Muscle layer of duodenum (tissue), 2 donors: ENCODE results near the gene HTT.

Source experiments
- H3K27ac ChIP-seq: one replicate; pipeline ENCODE4 v1.7.0; 2013; ENCODE audit warnings: mild to moderate bottlenecking, low read length
- H3K27me3 ChIP-seq: one replicate; pipeline ENCODE4 v1.7.0; 2013; ENCODE audit warnings: low read depth, mild to moderate bottlenecking, control low read depth, low read length
- H3K36me3 ChIP-seq, 2 donors: one replicate each; pipeline ENCODE4 v1.7.0; 2013; ENCODE audit warnings: low read length in 2 of 2, control low read depth in 1 of 2, mild to moderate bottlenecking in 1 of 2; ENCODE audit not compliant: insufficient read depth in 2 of 2, control insufficient read depth in 1 of 2
- H3K4me1 ChIP-seq, 2 donors: one replicate each; pipeline ENCODE4 v1.7.0; 2013; ENCODE audit warnings: low read length in 2 of 2, mild to moderate bottlenecking in 2 of 2, control low read depth in 1 of 2, moderate library complexity in 1 of 2; ENCODE audit not compliant: insufficient read depth in 2 of 2, control insufficient read depth in 1 of 2
- H3K4me3 ChIP-seq, 2 donors: one replicate each; pipeline ENCODE4 v1.7.0; 2013; ENCODE audit warnings: low read length in 2 of 2, low read depth in 1 of 2, mild to moderate bottlenecking in 1 of 2
- H3K9me3 ChIP-seq, 2 donors: one replicate each; pipeline ENCODE4 v1.7.0; 2013; ENCODE audit warnings: low read length in 2 of 2, control low read depth in 1 of 2, mild to moderate bottlenecking in 1 of 2; ENCODE audit not compliant: control insufficient read depth in 1 of 2
- donor health status: healthy.

HTT gene

DNA sequence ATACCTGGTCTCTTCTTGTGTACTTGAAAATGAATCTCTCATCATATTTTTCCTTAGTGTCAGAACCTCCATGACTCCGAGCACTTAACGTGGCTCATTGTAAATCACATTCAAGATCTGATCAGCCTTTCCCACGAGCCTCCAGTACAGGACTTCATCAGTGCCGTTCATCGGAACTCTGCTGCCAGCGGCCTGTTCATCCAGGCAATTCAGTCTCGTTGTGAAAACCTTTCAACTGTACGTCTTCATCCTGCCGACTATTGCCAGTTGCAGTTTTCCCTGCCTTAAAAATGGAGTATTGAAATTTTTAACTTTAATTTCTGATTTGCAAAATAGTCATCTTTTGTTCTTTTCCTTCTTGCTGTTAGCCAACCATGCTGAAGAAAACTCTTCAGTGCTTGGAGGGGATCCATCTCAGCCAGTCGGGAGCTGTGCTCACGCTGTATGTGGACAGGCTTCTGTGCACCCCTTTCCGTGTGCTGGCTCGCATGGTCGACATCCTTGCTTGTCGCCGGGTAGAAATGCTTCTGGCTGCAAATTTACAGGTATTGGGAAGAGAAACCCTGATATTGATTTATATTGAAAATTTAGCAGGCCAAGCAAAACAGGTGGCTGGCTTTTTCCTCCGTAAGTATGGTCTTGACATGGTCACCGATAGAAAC is 132.1 kb downstream of the HTT start:
- Histone ChIP-seq H3K4me1 (peaks cover 0 to 14% of the 10 kb centered on the region in 2 donors), H3K27ac (no peak overlapping the region), H3K36me3 (peaks cover 41 to 42% of the 10 kb centered on the region in 2 donors), H3K27me3 (no peaks in the 10 kb centered on the region), H3K4me3 (no peak overlapping the region), H3K9me3 (no peaks in the 10 kb centered on the region)

DNA sequence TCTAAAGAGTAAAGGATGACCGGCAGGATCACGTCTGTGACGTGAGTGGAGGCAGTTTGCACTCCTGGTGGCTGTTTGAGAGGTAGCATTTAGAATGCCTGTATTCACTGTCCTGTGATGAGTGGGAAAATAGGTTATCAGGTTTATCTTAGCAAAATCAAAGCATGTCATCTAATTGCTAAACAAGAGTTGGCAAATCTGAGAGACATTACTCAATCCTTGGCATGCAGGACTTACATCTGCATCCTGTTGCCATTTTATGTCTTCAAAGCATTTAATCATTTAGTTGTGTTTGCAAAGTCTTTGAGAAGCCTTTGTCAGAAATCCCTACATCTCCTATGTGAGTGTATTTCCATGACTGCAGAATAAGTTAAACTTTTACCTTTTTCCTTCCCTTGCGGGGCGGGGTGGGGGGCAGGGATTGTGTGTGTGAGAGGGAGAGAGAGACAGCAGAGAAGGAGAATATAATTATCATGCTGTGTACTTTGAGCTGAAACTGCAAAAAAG is 133.1 kb downstream of the HTT start:
- Histone ChIP-seq H3K27ac (no peak overlapping the region), H3K9me3 (no peaks in the 10 kb centered on the region), H3K27me3 (no peaks in the 10 kb centered on the region), H3K4me3 (no peak overlapping the region), H3K4me1 (peaks cover 0 to 14% of the 10 kb centered on the region in 2 donors), H3K36me3 (peaks cover 48 to 50% of the 10 kb centered on the region in 2 donors)

DNA sequence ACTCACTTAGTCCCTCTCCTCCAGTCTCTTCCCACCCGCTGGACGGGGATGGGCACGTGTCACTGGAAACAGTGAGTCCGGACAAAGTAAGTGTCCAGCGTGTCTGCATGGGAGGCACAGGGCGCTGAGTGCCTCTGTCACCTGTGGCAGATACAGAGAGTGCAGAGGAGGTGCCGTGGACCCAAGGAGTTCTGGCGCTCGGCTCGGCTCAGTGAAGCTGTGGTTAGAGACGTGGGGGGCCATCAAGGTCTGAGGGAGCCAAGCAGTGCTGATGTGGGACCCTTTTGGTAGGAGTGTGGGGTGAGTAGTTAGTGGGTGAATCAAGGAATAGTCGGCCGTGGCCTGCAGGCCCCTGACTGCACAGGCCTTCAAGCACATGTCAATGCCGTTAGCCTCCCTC is 134.3 kb downstream of the HTT start:
- H3K27me3 ChIP-seq: no peaks in the 10 kb centered on the region
- no peak overlapping the region for H3K27ac ChIP-seq
- H3K9me3 ChIP-seq: no peaks in the 10 kb centered on the region
- peaks cover 60 to 62% of the 10 kb centered on the region in 2 donors for H3K36me3 ChIP-seq
- peaks cover 0 to 9% of the 10 kb centered on the region in 2 donors for H3K4me1 ChIP-seq
- no peak overlapping the region for H3K4me3 ChIP-seq

DNA sequence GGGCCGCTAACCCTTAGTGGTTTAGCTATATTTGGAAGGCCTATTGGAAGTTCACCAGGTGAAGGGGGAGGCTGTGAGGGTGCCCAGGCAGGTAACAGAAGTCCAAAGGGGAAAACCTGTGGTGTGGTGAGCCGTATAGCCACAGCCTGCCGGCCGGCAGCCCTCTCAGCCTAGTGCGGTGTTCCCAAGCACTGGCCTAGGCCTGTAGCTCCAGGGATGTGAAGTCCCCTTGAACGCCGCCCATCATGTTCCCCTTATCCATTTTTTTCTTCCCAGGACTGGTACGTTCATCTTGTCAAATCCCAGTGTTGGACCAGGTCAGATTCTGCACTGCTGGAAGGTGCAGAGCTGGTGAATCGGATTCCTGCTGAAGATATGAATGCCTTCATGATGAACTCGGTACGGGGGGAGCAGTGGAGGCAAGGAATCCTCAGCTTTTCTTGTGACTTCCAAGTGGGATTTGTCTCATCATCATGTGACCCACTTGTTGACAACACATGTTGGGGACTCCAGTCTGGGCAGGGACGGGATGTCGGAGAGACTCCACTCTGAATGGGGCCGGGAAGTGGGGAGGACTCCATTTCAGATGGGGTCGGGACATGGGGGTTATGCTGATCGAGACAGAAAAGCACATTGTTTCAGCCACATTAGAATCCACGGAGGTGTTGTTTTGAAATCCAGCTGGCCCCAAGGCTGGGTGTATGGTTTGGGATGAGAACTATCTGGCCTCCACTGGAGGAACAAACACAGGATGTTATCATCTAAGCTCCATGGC is 135.3 kb downstream of the HTT start:
- Histone ChIP-seq H3K4me3 (no peak overlapping the region), H3K27ac (no peak overlapping the region), H3K4me1 (peaks cover 0 to under 1% of the 10 kb centered on the region in 2 donors), H3K36me3 (peaks cover 67 to 69% of the 10 kb centered on the region in 2 donors), H3K9me3 (no peaks in the 10 kb centered on the region), H3K27me3 (no peaks in the 10 kb centered on the region)

DNA sequence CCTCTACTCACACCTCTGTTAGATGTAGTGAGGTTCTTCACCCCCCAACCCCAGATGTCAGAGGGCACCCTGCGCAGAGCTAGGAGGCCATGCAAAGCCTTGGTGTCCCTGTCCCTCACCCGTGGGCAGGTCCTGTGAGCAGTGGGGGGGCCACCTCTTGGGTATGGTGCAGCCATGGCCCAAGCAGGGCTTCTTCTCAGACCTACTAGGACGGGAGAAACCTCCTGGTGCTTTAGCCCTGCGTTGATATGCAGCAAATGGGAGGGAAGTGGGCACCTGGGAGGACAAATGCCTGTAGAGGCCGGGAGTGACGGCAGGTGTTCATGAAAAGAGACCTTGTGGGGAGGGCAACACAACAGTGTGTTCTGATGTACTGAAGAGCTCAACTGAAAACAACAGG is 136.0 kb downstream of the HTT start:
- Histone ChIP-seq H3K4me1 (no peaks in the 10 kb centered on the region), H3K36me3 (peaks cover 74 to 76% of the 10 kb centered on the region in 2 donors), H3K4me3 (no peak overlapping the region), H3K9me3 (no peaks in the 10 kb centered on the region), H3K27ac (no peak overlapping the region), H3K27me3 (no peaks in the 10 kb centered on the region)

DNA sequence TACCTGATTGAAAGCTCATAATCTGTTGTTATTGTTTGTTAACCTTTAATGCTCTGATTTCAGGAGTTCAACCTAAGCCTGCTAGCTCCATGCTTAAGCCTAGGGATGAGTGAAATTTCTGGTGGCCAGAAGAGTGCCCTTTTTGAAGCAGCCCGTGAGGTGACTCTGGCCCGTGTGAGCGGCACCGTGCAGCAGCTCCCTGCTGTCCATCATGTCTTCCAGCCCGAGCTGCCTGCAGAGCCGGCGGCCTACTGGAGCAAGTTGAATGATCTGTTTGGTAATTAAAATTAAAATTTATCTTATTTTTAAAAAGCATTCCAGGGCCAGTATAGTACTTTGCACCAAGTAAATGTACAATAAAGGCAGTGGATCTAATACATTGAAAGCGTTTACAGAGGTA is 137.4 kb downstream of the HTT start:
- H3K4me3 ChIP-seq: no peak overlapping the region
- H3K36me3 ChIP-seq: peaks cover 76 to 78% of the 10 kb centered on the region in 2 donors
- H3K27ac ChIP-seq: no peak overlapping the region
- no peaks in the 10 kb centered on the region for H3K4me1 ChIP-seq
- H3K27me3 ChIP-seq: no peaks in the 10 kb centered on the region
- no peaks in the 10 kb centered on the region for H3K9me3 ChIP-seq

DNA sequence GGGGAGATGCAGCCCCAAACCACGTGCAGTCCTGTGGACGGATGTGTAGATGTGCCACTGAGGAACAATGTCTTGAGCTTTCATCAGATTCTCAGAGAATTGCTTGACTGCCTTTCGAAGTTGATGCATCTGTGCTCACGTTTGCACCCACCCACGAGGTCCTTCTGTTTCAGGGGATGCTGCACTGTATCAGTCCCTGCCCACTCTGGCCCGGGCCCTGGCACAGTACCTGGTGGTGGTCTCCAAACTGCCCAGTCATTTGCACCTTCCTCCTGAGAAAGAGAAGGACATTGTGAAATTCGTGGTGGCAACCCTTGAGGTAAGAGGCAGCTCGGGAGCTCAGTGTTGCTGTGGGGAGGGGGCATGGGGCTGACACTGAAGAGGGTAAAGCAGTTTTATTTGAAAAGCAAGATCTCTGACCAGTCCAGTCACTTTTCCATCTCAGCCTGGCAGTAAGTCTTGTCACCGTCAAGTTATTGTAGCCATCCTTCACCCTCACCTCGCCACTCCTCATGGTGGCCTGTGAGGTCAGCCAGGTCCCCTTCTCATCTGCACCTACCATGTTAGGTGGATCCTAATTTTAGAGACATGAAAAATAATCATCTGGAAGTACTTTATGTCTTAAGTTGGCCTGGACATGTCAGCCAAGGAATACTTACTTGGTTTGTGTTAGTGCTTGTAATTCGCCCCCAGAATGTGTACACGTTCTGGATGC is 138.1 kb downstream of the HTT start:
- peaks cover 76 to 79% of the 10 kb centered on the region in 2 donors for H3K36me3 ChIP-seq
- H3K27me3 ChIP-seq: no peaks in the 10 kb centered on the region
- no peaks in the 10 kb centered on the region for H3K9me3 ChIP-seq
- H3K4me3 ChIP-seq: no peak overlapping the region
- no peaks in the 10 kb centered on the region for H3K4me1 ChIP-seq
- no peak overlapping the region for H3K27ac ChIP-seq

DNA sequence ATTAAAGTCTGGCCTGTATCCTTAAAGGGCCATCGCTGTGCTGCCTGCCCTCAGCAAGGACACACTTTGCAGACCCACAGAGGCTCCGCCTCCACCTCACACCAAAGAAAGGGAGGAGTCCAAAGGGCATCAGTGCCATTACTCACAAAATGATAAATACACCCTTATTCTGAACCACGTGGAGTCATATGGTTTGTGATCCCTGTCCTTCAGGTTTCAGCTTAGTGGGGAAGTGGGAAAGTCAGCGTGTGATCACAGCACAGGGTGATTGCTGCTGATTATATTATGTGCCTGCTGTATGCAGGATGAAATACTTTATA is 138.6 kb downstream of the HTT start:
- Histone ChIP-seq H3K9me3 (no peaks in the 10 kb centered on the region), H3K4me3 (no peak overlapping the region), H3K27ac (no peak overlapping the region), H3K36me3 (peaks cover 76 to 79% of the 10 kb centered on the region in 2 donors), H3K27me3 (no peaks in the 10 kb centered on the region), H3K4me1 (no peaks in the 10 kb centered on the region)

DNA sequence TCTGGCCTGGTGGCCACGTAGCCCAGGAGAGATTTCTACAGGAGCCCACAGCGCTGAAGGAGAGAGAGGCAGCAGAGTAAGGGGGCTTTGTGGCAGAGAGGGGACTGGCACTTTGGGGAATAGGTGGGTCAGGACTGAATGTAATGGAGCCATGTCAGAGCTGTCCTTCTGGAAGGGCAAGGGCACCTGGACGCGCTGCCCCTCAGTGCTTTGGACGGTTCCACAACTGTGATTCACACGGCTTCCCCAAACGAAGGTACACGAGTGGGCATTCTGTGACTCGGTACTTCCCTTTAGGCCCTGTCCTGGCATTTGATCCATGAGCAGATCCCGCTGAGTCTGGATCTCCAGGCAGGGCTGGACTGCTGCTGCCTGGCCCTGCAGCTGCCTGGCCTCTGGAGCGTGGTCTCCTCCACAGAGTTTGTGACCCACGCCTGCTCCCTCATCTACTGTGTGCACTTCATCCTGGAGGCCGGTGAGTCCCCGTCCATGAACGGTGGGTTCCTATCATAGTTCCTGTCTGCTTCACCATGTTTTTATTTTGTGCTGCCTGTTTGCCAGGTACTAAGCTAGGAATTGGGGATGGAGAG is 139.3 kb downstream of the HTT start:
- Histone ChIP-seq H3K9me3 (no peaks in the 10 kb centered on the region), H3K27ac (no peak overlapping the region), H3K4me3 (no peak overlapping the region), H3K4me1 (no peaks in the 10 kb centered on the region), H3K27me3 (no peaks in the 10 kb centered on the region), H3K36me3 (peaks cover 73 to 81% of the 10 kb centered on the region in 2 donors)

DNA sequence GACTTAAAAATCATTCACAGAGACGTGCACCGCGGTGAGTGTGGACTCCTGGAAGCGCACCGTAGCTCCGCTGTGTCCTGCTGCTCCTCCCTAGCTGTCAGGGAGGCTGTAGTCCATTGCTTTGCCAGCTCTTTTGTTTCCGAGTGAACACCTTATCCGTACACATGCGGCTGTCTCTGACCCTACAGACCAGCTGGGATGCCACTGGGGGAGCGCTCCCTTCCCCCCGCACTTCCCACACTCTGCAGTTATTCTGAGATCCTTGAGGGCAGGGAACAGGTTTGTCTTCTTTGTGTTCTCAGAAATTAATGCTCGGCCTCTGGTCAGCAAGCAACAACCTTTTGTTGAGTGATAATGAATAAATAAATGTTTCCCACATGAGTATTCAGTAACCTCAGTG is 140.8 kb downstream of the HTT start:
- no peak overlapping the region for H3K27ac ChIP-seq
- no peaks in the 10 kb centered on the region for H3K4me1 ChIP-seq
- H3K4me3 ChIP-seq: no peak overlapping the region
- peaks cover 73 to 81% of the 10 kb centered on the region in 2 donors for H3K36me3 ChIP-seq
- no peaks in the 10 kb centered on the region for H3K27me3 ChIP-seq
- no peaks in the 10 kb centered on the region for H3K9me3 ChIP-seq

DNA sequence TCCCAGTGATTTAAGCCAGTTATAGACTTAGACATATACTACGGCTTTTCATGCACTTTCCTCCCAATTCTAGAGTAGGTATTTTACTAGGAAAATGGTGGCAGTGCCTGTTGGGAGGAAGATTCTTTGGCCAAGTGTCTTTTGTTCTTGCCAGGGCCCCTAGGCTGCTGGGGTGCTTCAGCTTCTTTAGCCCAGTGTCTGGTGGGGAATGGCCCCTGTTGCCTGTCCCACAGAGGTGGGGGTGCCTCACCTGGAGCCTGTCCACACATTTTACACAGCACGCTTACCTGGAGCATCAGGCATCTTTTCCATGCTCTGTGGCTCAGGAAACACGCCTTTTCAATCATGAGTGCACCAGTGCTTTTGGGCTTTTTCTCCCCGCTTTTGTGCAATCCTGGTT is 141.3 kb downstream of the HTT start:
- H3K4me1 ChIP-seq: no peaks in the 10 kb centered on the region
- H3K27me3 ChIP-seq: no peaks in the 10 kb centered on the region
- H3K9me3 ChIP-seq: no peaks in the 10 kb centered on the region
- peaks cover 76 to 81% of the 10 kb centered on the region in 2 donors for H3K36me3 ChIP-seq
- H3K4me3 ChIP-seq: no peak overlapping the region
- no peak overlapping the region for H3K27ac ChIP-seq
